NCI-H345 (cell line): ENCODE data around the gene SVOPL.

Experiments used
- DNase-seq: peaks from one replicate; lab custom pipeline; 2025; lab: John Stamatoyannopoulos, UW

The SVOPL gene

GRCh38 chr7:138607216-138608126 is 93.7 kb downstream of the SVOPL start:
- DNase-seq, result no peak

- DNase-seq, result no peak
Measured at GRCh38 chr7:138606236-138606635, 94.9 kb downstream of the SVOPL start.

- no peak for DNase-seq
Measured at GRCh38 chr7:138603549-138604318, 97.4 kb downstream of the SVOPL start.

GRCh38 chr7:138602451-138602850 is 98.7 kb downstream of the SVOPL start:
- DNase-seq, result no peak

- no peak for DNase-seq
Measured at GRCh38 chr7:138595454-138595853, 105.7 kb downstream of the SVOPL start.

- no peak for DNase-seq
Measured at GRCh38 chr7:138590154-138590553, 111.0 kb downstream of the SVOPL start.

- no peak for DNase-seq
Measured at GRCh38 chr7:138588986-138589385, 112.2 kb downstream of the SVOPL start.

- DNase-seq, result no peak
Measured at GRCh38 chr7:138587485-138587884, 113.7 kb downstream of the SVOPL start.

GRCh38 chr7:138585283-138585993 is 115.7 kb downstream of the SVOPL start:
- DNase-seq, result no peak

GRCh38 chr7:138584696-138585095 is 116.5 kb downstream of the SVOPL start:
- DNase-seq, result no peak

- no peak for DNase-seq
Measured at GRCh38 chr7:138584283-138584682, 116.9 kb downstream of the SVOPL start.

- DNase-seq, result no peak
Measured at GRCh38 chr7:138581065-138581464, 120.1 kb downstream of the SVOPL start.

- DNase-seq, result no peak
Measured at GRCh38 chr7:138579671-138580070, 121.5 kb downstream of the SVOPL start.

- no peak for DNase-seq
Measured at GRCh38 chr7:138579136-138579535, 122.0 kb downstream of the SVOPL start.

GRCh38 chr7:138575897-138576428 is 125.2 kb downstream of the SVOPL start:
- no peak for DNase-seq

- DNase-seq, result no peak
Measured at GRCh38 chr7:138573741-138574140, 127.4 kb downstream of the SVOPL start.

GRCh38 chr7:138570715-138571114 is 130.4 kb downstream of the SVOPL start:
- no peak for DNase-seq

- DNase-seq, result no peak
Measured at GRCh38 chr7:138569418-138569817, 131.7 kb downstream of the SVOPL start.

- DNase-seq, result no peak
Measured at GRCh38 chr7:138568655-138569054, 132.5 kb downstream of the SVOPL start.

GRCh38 chr7:138565451-138566114 is 135.6 kb downstream of the SVOPL start:
- no peak for DNase-seq

GRCh38 chr7:138565071-138565450 is 136.1 kb downstream of the SVOPL start:
- DNase-seq, result no peak

- no peak for DNase-seq
Measured at GRCh38 chr7:138564365-138564764, 136.8 kb downstream of the SVOPL start.
